SU-DHL-6 (cell line): ENCODE data around the gene ZYG11B.

Experiments
- CTCF ChIP-seq: fragments of 200-600 bp; sonication (generic); IDR thresholded peaks from one replicate; pipeline ENCODE4 v1.5.1; 2017; ENCODE audit warnings: antibody characterized with exemption, mild to moderate bottlenecking, low read length, moderate library complexity; ENCODE audit not compliant: insufficient read depth, poor library complexity, severe bottlenecking
- EZH2phosphoT487 ChIP-seq: fragments of 200-600 bp; sonication (generic), shearing (Covaris generic); conservative IDR thresholded peaks from 2 replicates; pipeline ENCODE4 v1.6.1; 2018; ENCODE audit warnings: mild to moderate bottlenecking, antibody characterized with exemption, low read length, moderate library complexity, mixed read lengths

DNA sequence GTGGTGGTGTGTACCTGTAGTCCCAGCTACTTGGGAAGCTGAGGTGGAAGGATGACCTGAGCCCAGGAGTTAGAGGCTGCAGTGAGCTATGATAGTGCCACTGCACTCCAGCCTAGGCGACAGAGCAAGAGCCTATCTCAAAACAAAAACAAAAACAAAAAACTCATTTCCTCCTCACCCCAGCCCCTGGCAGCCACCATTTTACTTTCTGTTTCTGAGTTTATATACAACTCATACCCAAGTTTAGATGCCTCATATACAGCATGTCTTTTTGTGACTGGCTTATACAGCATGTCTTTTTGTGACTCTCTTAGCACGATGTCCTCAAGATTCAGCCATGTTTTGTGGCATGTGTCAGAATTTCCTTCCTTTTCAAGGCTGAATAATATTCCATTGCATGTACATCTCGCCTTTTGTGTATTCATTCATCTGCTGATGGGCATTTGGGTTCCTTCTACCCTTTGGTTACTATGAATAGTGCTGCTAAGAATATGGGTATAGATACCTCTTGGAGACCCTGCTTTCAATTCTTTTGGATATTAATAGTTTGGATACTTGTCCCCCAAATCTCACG, 42.8 kb upstream of the ZYG11B start:
- no peak for TF ChIP-seq CTCF
- TF ChIP-seq EZH2phosphoT487: no peak
